Tibial nerve (tissue), 4 donors: Measurements from ENCODE around the gene SLC39A11. TPM values are rescaled to one million over a fixed set of nuclear protein-coding genes. Genes with fewer than 3 reads are reported as not detected.

Experiments
- DNase-seq, 2 donors: peaks; one replicate each; pipeline ENCODE4 v3.0.0-alpha.2; 2019; ENCODE audit warnings: low spot score in 2 of 2
- H3K27ac ChIP-seq, 4 donors: fragments of 200-600 bp; sonication (generic) in 3 of 4; one replicate each; pipeline ENCODE4 v1.5.1; 2017 to 2019; ENCODE audit warnings: mild to moderate bottlenecking in 1 of 4
- H3K27me3 ChIP-seq, 2 donors: fragments of 200-600 bp; sonication (generic) in 1 of 2; one replicate each; pipeline versions ENCODE4 v1.5.1 to v1.6.0; 2017 to 2019
- H3K36me3 ChIP-seq, 3 donors: fragments of 200-600 bp; sonication (generic); one replicate each; pipeline ENCODE4 v1.5.1; 2018 to 2019
- H3K4me1 ChIP-seq, 4 donors: fragments of 200-600 bp; sonication (generic) in 3 of 4; one replicate each; pipeline ENCODE4 v1.5.1; 2017 to 2019
- H3K4me3 ChIP-seq, 4 donors: fragments of 200-600 bp; sonication (generic) in 3 of 4; one replicate each; pipeline ENCODE4 v1.5.1; 2017 to 2019; ENCODE audit warnings: mild to moderate bottlenecking in 1 of 4, moderate library complexity in 1 of 4
- H3K9me3 ChIP-seq, 4 donors: fragments of 200-600 bp; sonication (generic) in 3 of 4; one replicate each; pipeline ENCODE4 v1.5.1; 2017 to 2019
- EP300 ChIP-seq, 2 donors: sonication (generic); formaldehyde crosslinking; IDR thresholded peaks; one replicate each; pipeline ENCODE4 v1.6.1; 2017; ENCODE audit warnings: antibody characterized with exemption in 2 of 2, mild to moderate bottlenecking in 1 of 2
- POLR2A ChIP-seq, 2 donors: fragments of 450-650 bp; IDR thresholded peaks; one replicate each; pipeline ENCODE4 v1.6.1; 2017; ENCODE audit warnings: antibody characterized with exemption in 2 of 2, mild to moderate bottlenecking in 2 of 2, moderate library complexity in 2 of 2
- WGBS, 2 donors: methylation state at CpG; one replicate each; pipeline ENCODE4 v1.1.5; 2018; 5-methylcytosine and 5-hydroxymethylcytosine counted together
- total RNA-seq, 4 donors: library from RNA; depleted of rRNA; stranded (reverse); fragments of >200 nt; gene quantifications; one replicate each; pipeline ENCODE4 v1.1.0, GENCODE V29; 2016
- TF ChIP-seq, protein P1 (sequence below), 5 experiments: fragments of 200-600 bp in 3 of 5; fragments of 450-650 bp in 2 of 5; sonication (generic) in 3 of 5; IDR thresholded peaks; one replicate each; pipeline ENCODE4 v1.5.1; 2016 to 2019; ENCODE audit warnings: antibody characterized with exemption in 5 of 5, mild to moderate bottlenecking in 3 of 5, moderate library complexity in 2 of 5

SLC39A11 gene
- total RNA-seq, 4 donors from 2014 or later, result 19.9 to 48.4 (median 37.5) TPM

DNA sequence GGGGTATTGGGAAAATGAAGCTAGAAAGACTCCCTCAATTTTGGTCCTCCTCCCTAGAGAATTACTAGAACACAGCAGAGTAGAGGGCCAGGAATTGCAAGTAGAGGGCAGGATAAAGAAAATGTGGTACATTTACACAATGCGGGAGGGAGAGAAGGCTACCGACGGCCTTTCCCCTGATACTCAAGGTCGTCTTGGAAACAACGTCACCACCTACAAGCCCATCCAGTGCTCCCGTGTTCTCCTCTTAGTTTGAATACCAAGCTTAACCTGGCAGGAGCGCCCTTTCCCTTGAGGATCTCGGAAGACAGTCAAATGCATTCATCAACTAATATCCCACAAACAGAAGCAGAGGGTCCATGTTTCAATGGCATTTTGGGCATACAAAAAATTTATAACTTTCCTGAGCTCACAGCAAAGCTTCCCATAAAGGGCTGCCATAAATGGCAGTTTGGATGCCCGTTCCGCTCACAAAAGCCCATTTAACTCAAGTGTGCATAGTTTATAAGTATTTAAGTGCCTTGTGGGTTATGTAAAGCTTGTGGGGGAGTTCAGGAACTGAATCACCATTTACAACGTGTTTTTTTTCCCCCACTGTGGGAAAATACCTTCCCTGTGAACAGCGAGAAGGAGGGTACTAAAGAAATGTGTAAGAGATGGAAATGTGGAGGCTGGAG lies 414.6 kb downstream of the SLC39A11 start:
- no peak for DNase-seq
- no peaks in the 10 kb centered on the region for H3K9me3 ChIP-seq
- peaks cover 0 to 4% (median 0%) of the 10 kb centered on the region in 3 donors for H3K36me3 ChIP-seq
- H3K4me1 ChIP-seq, result no peaks in the 10 kb centered on the region
- TF ChIP-seq, protein P1, sequence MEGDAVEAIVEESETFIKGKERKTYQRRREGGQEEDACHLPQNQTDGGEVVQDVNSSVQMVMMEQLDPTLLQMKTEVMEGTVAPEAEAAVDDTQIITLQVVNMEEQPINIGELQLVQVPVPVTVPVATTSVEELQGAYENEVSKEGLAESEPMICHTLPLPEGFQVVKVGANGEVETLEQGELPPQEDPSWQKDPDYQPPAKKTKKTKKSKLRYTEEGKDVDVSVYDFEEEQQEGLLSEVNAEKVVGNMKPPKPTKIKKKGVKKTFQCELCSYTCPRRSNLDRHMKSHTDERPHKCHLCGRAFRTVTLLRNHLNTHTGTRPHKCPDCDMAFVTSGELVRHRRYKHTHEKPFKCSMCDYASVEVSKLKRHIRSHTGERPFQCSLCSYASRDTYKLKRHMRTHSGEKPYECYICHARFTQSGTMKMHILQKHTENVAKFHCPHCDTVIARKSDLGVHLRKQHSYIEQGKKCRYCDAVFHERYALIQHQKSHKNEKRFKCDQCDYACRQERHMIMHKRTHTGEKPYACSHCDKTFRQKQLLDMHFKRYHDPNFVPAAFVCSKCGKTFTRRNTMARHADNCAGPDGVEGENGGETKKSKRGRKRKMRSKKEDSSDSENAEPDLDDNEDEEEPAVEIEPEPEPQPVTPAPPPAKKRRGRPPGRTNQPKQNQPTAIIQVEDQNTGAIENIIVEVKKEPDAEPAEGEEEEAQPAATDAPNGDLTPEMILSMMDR (IDR thresholded peaks at IDR 0.05), result no peak
- no peak for TF ChIP-seq EP300 (IDR thresholded peaks at IDR 0.05)
- no peak for TF ChIP-seq POLR2A (IDR thresholded peaks at IDR 0.05)
- no peak overlapping the region for H3K4me3 ChIP-seq
- 62 to 69% methylated on average over 12 of the region's 12 CpGs for WGBS, 2 donors
- no peak overlapping the region for H3K27ac ChIP-seq
- H3K27me3 ChIP-seq, result no peaks in the 10 kb centered on the region

DNA sequence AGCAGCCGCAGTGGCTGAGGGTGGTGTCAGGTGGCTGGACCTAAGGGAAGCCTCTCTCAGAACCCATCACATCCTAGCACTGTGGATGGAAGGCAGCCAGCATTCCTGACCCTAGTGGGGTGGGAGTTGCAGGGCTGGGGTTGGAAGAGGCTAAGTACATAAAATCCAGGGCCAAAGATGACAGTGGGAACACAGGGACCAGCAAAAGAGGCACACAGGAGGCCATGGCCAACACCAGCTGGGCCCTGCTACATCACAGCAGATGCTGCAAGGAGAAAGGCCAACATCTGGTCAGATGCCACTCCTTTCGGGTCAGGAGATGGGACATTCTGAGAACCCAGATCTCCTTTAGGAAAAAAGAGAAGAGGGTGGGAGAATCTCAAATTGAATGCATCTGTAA lies 415.4 kb downstream of the SLC39A11 start:
- Histone ChIP-seq H3K4me3 (no peak overlapping the region), H3K27me3 (no peaks in the 10 kb centered on the region), H3K36me3 (peaks cover 0 to 4% (median 0%) of the 10 kb centered on the region in 3 donors), H3K9me3 (no peaks in the 10 kb centered on the region), H3K4me1 (no peaks in the 10 kb centered on the region), H3K27ac (no peak overlapping the region)
- peak in 1 of 2 donors; percentile 42 for DNase-seq
- TF ChIP-seq EP300 (IDR thresholded peaks at IDR 0.05), result no peak
- no peak for TF ChIP-seq POLR2A (IDR thresholded peaks at IDR 0.05)
- TF ChIP-seq, protein P1 (IDR thresholded peaks at IDR 0.05), result no peak
- WGBS, 2 donors, result 67 to 91% methylated on average over 2 of the region's 2 CpGs

DNA sequence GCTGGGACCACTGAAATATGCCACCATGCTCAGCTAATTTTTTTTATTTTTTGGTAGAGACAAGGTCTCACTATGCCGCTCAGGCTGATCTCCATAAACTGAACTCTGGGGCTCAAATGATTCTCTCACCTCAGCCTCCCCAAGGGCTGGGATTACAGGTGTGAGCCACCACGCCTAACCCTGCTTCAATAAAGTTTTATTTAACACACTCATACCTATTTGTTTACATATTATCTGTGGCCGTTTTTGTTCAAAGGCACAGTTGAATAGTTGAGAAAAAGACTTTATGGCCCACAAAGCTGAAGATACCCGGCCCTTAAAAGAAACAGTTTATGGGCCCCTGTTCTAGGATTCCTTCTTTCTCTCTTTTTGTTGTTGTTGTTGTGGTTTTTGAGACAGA lies 419.8 kb downstream of the SLC39A11 start:
- no peaks in the 10 kb centered on the region for H3K4me1 ChIP-seq
- WGBS, 2 donors, result 94 to 95% methylated on average over 4 of the region's 4 CpGs
- H3K27ac ChIP-seq, result no peak overlapping the region
- DNase-seq, result no peak
- TF ChIP-seq EP300 (IDR thresholded peaks at IDR 0.05), result no peak
- no peak for TF ChIP-seq POLR2A (IDR thresholded peaks at IDR 0.05)
- TF ChIP-seq, protein P1 (IDR thresholded peaks at IDR 0.05), result no peak
- H3K36me3 ChIP-seq, result peaks cover 0 to 4% (median 0%) of the 10 kb centered on the region in 3 donors
- peaks cover 0 to 2% (median 0%) of the 10 kb centered on the region in 4 donors for H3K9me3 ChIP-seq
- no peaks in the 10 kb centered on the region for H3K27me3 ChIP-seq
- H3K4me3 ChIP-seq, result no peak overlapping the region

DNA sequence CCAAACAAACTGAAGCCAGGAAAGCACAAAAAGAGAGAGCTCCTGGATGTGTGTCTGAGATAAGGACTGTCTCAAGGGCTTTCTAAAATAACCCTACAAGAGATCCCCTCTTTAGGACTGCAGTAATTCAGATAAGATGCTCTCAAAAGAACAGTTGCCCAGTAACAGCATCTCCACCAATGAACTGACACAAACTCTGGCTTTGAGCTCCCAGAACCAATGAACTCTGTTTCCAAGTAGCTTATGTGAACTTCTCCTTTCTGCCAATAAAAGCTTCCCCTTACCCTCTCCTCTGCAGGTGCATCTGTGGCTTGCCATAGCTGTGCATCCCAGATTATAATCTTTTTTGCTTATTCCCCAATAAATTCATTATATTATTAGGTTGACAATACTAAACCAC lies 421.5 kb downstream of the SLC39A11 start:
- peaks cover 0 to 2% (median 0%) of the 10 kb centered on the region in 4 donors for H3K9me3 ChIP-seq
- DNase-seq, result no peak
- H3K36me3 ChIP-seq, result peaks cover 0 to 4% (median 0%) of the 10 kb centered on the region in 3 donors
- H3K4me3 ChIP-seq, result no peak overlapping the region
- H3K27me3 ChIP-seq, result no peaks in the 10 kb centered on the region
- no peak for TF ChIP-seq POLR2A (IDR thresholded peaks at IDR 0.05)
- TF ChIP-seq, protein P1 (IDR thresholded peaks at IDR 0.05), result no peak
- TF ChIP-seq EP300 (IDR thresholded peaks at IDR 0.05), result no peak
- no peak overlapping the region for H3K27ac ChIP-seq
- peaks cover 0 to 16% (median 5%) of the 10 kb centered on the region in 4 donors for H3K4me1 ChIP-seq
